Right kidney (tissue), 1 donor: Measurements from ENCODE around the gene CCDC182.

Experiments
- DNase-seq: peaks from one replicate; pipeline ENCODE4 v3.0.0-alpha.2; 2016

The CCDC182 gene

GRCh38 chr17:57697197-57697596, 47.9 kb downstream of the CCDC182 start:
- DNase-seq: no peak

GRCh38 chr17:57696050-57696449, 49.0 kb downstream of the CCDC182 start:
- DNase-seq: no peak
